NCI-H1436 (cell line): ENCODE results near the gene POLR2J.
"Not testable (repeated sequence)": the region's sequence is repeated elsewhere in the genome, so short reads cannot be mapped to it uniquely, and the experiment has no call there.

Source experiments
- DNase-seq: peaks from one replicate; lab custom pipeline; 2025; lab: John Stamatoyannopoulos, UW

Gene POLR2J

DNA sequence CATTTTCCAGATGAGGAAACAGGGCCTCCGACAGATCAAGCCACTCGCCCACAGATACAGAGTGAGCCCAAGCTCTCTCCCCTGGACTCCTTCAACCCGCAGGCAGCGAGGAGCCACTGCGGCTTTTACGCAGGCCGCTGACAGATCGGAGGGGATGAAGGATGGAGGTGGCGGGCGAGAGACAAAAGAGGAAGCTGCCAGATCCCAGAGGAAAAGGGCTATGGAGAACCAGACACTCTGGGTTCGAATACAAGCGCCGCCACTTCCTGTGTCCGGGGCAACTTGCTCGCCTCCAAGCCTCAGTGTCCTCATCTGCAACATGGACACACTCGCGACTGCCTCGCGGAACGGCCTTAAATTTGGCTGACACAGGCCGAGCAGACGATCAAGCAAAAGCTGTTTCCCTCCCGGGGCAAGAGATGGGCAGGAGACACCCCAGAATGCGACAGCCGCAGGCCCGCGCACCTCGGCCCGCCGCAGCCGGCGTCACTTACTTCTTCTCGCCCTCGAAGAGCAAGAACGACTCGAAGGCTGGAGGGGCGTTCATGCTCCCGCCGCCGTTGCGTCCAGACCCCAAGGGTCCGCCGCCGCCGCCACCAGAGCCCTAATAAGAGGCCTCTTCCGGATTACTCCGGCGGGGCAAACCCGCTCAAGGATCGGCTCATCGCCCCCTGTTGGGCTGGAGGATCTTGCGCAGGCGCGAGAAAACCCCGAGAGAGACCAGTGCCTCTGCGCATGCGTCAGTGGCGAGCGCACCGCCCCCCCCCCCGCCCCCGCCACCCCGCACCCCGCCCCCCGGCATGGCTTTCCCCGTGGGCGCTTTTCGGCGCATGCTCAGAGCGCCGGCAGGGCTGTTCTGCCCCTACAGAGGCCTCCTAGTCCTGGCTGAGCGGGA lies at the start of gene POLR2J:
TSS of gene POLR2J (minus strand) at position 609 of the 895 bp plus-strand sequence. CDS start at position 547, 62 bp downstream.
- not testable (repeated sequence) for DNase-seq

DNA sequence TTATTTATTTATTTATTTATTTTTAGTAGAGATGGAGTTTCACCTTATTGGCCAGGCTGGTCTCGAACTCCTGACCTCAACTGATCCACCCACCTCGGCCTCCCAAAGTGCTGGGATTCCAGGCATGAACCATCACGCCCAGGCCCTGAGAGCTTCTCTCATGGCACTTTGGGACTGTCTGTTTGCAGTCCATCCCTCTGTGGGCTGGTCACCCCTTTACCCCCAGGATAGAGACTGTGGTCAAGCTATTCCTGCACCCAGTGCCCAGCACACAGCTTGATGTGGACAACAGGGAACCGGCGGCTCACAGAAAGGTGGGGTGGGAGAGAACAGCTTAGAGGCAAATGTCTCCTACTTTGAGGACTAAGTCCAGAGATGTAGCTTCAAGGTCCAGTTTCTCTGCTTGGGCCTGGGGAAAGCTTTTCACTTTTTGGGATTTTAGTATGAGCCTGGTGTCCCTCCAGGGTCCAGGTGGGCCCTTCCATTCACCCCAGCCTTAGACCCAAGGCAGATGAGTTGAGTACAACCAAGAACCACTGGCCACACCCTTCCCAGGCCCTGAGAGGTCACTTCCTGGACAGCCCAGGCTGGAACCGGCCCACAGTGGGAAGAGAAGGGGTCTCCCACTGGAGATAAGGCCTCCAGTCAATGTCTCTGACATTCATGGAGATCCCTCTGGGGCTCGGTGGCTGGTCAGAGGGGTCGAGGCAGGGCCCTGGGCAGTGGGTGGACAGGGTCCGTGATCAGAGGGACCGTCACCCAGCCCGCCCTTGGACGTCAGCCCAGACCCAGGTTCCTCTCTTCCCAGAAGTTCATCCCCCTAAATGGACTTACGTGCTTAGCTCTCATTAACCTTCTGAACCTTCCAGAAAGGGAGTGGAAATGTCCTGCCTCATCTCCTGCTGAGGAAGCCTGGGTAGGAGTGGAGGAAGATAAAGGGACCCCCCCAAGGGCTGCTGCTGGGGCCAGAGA lies 49.4 kb upstream of the POLR2J start:
- DNase-seq: not testable (repeated sequence)

DNA sequence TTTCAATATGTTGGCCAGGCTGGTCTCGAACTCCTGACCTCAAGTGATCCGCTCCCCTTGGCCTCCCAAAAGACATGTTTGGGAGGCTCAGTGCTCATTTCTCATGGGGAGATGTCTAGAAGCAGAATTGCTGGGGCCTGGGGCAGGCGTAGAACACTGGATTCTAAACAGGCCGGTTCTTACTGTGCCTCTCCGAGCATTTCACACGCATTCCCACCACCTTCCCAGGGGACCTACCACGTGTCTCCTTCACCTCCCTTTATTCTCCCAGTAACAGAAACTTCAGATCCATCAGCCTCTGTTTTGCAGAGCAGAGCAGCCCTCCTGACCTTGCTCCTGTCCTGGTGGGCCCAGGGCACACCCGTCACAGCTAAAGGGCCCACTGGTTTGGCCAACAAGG lies 48.5 kb upstream of the POLR2J start:
- DNase-seq: not testable (repeated sequence)

DNA sequence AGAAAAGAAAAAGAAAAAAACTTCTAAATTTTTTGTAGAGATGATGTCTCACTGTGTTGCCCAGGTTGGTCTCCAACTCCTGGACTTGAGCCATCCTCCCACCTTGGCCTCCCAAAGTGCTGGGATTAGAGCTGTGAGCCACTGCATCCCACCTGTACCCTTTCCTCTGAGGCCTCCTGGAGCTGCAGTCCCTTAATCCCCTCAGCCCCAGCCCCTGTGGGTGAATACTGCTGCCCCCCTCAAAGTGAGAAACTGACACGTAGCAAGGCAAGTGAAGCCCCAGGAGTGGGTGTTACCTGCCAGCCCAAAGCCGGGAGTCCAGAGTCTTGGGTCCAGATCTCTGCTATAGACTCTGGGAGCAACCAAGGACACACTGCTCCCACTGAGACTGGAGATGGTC lies 46.1 kb upstream of the POLR2J start:
- not testable (repeated sequence) for DNase-seq

DNA sequence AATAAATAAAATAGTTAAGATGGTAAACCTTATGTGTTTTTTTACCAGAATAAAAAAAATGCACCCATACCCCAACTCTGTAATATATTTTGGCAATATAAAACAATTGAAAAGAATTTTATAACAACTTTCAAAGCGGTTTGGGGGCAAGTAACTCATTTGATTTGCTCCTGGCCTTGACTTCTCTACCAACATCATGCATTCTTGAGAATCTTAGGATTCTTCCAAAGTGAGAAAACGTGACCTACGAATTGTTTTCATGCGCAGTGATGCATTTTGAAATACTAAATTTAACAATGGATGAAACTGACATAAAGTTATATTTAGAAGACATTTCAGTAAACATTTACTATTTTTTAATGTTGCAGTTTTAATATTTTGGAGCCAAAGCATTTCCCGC lies 42.1 kb upstream of the POLR2J start:
- DNase-seq: not testable (repeated sequence)

DNA sequence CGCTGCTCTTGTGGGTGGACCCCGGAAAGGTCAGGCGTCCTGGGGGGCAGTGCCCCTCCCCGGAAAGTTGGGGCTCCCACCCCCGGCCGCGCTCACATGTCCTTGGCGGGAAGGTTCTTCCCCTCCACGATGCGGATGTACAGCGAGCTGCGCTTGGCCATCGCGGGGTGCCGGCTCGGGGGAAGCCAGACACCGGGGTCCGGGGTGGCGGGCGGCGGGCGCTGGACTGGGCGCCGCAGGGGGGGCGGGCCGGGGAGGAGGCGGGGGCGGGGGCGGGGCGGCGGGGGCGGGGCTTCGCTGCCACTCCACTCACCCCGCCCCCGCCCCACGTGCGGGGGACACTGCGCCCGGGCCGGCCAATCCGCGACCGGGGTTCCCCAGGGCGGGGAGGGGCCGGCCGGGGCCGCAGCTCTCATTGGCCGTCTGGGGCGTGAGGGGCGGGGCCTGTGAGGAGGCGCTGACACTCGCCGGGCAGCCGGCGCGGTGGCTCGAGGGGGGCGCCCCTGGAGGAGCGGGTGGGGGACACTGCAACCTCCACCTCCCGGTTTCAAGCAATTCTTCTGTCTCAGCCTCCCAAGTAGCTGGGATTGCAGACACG lies 38.9 kb upstream of the POLR2J start, which contains the start of gene RASA4B:
TSS of gene RASA4B (minus strand) at position 228 of the 598 bp plus-strand sequence. CDS start at position 161, 67 bp downstream.
- not testable (repeated sequence) for DNase-seq

DNA sequence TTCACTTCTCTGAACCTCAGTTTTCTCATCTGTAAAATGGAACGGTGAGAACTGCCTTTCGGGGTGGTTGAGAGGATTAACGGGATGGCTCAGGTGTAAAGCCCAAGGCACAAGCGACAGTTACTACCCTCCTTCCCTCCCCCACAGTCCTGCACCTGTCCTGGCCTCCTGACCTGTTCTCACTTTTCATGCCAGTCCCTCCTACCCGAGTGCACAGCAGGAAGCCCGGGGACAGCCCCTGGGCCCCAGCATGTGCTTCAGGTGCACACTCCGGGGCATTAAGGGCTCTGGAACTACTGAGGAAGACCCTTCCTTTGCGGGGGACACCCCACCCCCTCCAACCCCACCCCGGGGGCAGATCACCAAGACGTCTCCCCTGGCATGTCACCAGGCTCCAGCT lies 38.2 kb upstream of the POLR2J start:
- not testable (repeated sequence) for DNase-seq

DNA sequence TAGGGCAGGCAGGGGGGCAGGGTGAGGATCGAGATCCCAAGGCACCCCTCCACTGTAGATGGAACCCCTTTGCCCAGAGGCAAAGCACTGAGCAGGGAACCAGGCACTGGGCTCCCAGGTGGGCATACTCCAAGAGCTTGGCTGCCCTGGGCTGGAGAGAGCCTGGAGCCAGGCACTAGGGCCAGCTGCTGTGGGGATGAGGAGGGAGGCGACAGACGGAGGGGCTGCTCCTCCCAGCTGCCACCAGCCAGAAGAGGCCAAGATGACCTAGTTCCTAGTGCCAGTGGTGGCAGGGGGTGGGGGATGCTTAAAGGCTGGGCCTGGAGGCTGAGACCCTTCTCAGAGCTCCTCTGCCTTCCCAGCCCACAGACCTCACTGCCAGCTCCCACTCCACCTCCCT lies 37.2 kb upstream of the POLR2J start:
- DNase-seq: not testable (repeated sequence)

DNA sequence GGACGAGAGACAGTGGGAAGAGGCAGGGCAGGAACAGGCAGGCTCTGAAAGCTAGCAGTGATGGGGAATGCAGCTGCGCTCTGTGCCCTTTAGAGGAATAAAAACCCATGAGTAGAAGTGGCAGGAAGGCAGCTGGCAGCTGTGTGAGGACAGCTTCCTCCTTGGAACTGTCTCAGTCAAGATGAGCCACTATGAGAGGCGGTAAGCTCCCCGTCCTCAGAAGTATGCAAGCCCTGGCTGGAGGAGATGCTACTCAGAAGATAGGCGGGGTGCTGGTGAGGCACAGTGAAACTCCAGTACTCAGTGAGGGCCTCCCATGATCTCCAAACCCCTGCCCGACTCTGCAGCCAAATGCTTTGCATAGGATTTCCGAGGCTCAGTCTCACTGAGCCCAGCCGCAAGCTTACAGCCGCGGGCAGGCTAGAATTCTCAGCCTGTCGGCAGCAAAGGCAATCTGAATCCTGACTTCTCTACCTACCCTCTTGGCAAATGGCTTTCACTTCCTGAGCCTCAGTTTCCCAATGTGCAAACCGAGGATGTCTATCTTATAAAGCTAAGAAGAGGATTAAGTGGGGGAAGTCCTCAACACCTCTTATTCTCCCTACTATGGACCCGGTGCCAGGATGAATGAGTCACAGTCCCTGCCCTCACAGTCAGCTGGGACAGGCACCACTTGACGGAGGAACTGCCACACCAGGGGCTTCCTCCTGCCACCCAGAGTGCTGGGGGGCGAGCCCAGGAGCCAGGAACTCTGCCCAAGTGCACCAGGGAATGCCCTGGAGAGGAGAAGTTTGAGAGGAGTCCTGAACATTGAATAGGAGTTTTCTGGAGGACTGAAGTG lies 36.4 kb upstream of the POLR2J start:
- DNase-seq: not testable (repeated sequence)

DNA sequence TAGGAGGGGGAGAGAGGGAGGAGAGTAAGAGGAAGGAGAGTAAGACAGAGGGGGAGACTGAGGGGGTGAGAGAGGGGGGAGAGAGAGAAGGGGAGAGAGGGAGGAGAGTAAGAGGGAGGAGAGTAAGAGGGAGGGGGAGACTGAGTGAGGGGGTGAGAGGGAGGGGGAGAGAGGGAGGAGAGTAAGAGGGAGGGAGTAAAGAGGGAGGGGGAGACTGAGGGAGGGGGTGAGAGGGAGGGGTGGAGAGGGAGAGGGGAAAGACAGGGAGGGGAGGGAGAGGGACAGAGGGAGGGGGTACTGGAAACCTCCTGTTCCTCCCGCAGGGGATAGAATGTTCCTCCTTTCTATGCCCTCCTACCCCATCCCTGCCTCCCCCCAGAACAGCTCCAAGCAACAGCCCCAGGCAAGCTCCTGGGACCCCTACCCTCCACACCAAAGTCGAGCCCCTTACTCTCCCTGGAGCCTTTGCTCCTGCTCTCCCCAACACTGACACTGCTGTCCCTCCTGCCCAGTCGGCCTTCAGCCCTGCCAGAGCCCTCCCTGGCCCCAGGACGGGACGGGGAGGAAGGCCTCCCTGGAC lies 34.0 kb upstream of the POLR2J start:
- not testable (repeated sequence) for DNase-seq

DNA sequence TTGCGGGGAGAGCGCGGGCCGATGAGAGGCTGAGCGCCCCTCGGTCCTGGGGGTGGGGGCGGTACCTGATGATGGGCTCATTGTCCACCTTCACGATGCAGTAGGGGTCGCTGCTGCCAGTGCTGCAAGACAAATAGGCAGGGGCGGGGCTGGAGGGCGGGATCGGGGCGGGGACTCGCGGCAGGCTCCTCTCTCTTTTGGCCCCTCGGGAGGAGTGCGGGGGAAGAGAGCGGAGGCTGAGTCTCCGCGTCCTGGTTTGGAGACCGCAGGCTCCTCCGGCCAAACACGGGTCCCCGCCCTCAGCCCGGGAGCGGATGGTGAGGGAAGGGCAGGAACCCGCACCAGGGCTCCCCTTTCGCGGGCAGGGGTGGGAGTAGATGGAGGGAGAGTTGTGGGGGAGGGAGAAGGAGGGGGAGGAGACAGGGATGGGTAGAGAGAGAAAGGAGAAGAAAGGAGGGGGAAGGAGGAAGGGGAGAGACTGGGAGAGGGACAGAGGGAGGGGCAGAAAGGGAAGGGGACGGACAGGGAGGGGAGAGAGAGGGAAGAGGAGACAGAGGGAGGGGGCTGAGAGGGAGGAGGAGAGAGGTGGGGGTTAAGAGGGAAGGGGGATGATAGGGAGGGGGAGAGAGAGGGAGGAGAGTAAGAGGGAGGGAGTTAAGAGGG lies 33.3 kb upstream of the POLR2J start:
- DNase-seq: not testable (repeated sequence)

DNA sequence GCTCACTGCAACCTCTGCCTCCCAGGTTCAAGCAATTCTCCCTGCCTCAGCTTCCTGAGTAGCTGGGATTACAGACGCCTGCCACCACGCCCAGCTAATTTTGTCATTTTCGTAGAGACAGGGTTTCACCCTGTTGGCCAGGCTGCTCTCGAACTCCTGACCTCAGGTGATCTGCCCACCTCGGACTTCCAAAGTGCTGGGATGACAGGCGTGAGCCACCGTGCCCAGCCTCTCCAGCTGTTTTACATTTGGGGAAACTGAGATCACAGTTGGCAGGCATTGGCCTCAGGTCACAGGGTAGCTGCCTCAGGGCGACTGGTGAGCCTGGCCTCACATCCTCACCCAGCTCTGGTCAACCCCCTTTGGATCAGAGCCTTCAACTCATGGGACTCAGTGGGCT lies 31.9 kb upstream of the POLR2J start:
- DNase-seq: not testable (repeated sequence)

DNA sequence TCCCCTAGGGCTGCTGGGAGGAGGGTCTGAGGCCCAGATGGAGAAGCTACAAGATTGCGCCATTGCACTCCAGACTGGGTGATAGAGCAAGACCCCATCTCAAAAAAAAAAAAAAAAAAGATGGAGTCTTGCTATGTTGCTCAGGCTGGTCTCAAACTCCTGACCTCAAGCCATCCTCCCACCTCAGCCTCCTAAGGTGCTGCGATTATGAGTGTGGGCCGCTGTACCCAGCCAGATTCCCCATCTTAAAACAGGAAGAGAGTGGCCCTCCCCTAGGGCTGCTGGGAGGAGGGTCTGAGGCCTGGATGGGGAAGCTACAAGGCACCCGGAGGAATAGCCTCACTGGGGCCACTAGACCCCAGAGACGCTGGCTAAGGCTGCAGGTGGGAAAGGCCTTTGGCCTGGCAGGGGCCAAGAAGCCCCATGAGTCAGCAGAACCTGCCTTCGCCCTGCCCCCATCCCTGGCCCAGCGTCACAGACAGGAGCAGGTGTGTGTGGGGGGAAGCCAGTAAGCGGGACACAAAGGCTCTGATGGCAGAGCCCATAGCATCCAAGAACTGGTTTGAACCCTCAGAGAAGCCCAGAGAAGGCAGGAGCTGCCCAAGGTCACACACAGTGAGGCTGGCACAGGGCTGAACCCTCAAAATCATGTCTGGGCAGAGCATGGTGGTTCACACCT lies 28.8 kb upstream of the POLR2J start:
- DNase-seq: not testable (repeated sequence)

DNA sequence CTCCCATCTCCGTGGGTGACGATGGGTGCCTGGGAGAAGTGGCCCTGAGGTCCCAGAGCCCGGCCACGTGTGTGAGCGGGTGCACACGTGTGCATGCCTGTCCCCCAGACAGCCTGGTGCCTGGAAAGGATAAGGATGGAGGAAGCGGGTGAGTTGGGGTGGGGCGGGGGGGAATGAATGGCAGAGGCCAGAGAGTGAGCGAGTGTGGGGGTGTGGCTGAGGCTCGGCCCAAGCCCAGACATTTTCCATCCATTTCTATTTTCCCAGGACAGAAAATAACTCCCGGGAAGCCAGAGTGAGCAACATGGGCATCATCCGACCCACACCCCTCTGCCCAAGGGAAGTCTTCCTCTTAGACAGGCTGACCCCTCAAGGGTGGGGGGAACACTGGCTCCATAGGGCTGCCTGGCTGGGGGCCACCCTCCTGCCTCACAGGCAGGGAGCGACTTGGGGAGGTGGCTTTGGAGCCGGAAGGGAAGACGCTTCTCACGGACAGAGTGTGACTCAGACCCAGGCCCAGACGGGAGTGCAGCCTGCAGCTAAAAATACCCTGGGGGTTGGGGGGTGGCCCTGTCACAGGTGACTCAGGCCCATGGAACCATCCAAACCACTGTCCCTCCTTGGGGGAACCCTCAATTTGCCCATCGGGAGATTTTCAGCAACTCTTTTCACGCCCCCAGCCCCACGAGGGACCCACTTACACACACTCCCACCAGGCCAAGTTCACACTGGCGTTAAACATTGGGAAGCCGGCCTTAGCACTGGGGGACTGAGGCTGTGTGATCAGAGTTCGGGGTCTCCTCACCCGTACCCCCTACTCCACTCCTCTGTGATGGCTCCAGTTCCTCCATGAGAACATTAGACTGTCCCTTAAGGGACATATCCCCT lies 26.8 kb upstream of the POLR2J start:
- not testable (repeated sequence) for DNase-seq

DNA sequence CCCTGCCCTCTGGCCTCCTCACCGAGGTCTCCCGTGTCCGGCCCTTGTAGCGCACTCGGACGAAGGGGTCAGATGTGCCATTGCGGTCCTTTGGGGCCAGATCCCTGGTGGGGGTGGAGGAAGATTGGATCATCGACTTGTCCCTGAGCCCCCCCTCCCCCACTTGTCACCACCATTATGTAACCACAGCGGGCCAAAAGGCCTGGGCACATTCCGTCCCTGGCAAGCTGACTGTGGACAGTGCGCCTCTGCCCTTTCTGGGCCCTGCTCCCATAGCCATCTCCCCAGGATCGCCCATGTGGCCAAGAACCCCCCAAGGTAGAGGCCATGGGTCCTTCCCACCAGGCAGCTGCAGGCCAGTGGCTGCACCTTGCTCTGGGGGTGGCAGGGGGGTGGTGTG lies 24.4 kb upstream of the POLR2J start:
- not testable (repeated sequence) for DNase-seq

DNA sequence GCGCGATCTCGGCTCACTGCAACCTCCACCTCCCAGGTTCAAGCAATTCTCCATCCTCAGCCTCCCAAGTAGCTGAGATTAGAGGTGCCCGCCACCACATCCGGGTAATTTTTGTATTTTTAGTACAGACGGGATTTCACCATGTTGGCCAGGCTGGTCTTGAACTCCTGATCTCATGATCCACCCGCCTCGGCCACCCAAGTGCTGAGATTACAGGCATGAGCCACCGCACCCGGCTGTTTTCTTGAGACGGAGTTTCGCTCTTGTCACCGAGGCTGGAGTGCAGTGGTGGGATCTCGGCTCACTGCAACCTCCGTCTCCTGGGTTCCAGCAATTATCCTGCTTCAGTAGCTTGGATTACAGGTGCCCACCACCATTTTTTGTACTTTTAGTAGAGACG lies 19.6 kb upstream of the POLR2J start:
- DNase-seq: not testable (repeated sequence)

DNA sequence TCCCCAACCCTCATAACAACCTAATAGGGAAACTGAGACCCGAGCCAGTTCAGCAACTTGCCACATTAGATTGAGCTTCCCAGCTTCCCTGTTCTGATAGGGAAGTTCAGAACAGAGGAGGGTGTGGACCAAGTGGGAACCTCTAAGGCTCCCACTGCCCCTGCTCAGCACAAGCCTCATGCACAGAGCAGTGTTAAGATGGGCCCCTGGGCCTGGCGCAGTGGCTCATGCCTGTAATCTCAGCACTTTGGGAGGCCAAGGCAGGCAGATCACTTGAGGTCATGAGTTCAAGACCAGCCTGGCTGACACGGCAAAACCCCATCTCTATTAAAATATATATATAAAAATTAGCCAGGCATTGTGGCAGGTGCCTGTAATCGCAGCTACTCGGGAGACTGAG lies 18.6 kb upstream of the POLR2J start:
- DNase-seq: not testable (repeated sequence)

DNA sequence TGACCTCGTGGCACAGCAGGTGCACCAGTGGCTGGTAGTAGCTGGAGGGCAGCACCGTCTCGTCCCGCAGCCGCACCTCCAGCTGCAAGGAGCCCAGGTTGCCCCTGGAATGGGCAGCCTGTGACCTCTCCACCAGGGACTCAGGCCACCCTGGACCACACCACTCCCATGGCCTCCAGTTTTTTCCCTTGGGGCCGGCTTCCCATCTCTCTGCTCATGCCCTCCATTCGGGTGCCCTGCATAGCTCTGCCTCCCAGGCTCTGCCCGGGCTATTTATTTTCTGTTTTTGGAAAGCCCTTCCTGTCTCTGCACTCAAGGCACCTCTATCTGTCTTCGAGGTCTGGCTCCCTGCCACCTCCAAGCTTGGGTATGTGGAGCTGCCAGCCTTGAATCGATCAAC lies 18.1 kb upstream of the POLR2J start:
- not testable (repeated sequence) for DNase-seq
